HG02623 (cell line): Measurements from ENCODE around the gene SST.
"Not testable (repeated sequence)": the region's sequence is repeated elsewhere in the genome, so short reads cannot be mapped to it uniquely, and the experiment has no call there.

Experiments
- ATAC-seq: cut with Tn5 transposase; IDR thresholded peaks from one replicate; pipeline ENCODE4 v1.9.1; 2021; ENCODE audit warnings: moderate library complexity; ENCODE audit not compliant: unreplicated experiment

The SST gene

DNA sequence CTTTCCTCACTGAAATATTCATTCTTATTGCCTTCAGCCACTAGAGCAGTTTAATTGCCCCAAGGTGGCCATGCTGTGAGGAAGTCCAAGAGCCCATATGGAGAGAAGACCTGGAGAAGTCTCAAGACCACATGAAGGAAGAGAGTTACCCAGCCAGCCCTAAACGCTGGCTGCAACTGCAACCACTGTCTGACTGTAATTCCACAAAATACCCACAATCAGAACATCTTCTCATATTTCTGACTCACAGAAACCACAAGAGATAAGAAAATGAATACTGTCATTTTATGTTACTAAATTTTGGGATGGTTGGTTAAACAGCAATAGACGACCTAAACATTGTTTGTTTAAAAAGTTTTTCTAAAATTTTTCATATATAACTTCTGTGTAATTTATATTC lies 14.7 kb upstream of the SST start:
- ATAC-seq = no peak

DNA sequence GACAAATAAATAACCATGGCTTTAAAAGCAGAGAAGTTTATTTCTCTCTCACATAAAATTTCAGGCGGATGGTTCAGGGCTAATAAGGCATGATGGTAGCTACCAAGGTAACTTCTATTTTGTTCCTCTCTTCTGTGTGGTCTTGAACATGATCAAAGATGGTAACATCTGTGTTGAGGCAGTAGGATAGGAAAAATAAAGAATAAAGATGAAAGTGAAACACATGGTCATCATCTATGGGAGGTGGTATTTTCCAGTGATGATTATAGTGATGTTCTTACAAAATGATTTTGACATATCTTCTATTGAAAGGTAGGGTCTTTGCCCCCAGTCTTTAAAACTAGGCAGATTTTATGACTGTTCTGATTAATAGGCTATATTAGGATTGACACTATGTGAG lies 14.2 kb upstream of the SST start:
- ATAC-seq = no peak

DNA sequence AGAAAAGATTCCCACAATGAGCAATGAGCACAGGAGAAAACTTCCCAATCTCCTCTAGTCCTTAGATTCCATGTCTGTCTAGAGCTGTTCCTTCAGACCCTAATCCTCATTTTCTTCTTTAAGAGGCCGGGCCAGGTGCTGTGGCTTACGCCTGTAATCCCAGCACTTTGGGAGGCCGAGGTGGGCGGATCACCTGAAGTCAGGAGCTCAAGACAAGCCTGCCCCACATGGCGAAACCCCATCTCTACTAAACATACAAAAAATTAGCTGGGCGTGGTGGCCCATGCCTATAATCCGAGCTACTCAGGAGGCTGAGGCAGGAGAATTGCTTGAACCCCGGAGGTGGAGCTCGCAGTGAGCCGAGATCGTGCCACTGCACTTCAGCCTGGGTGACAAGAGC lies 11.6 kb upstream of the SST start:
- ATAC-seq = not testable (repeated sequence)

DNA sequence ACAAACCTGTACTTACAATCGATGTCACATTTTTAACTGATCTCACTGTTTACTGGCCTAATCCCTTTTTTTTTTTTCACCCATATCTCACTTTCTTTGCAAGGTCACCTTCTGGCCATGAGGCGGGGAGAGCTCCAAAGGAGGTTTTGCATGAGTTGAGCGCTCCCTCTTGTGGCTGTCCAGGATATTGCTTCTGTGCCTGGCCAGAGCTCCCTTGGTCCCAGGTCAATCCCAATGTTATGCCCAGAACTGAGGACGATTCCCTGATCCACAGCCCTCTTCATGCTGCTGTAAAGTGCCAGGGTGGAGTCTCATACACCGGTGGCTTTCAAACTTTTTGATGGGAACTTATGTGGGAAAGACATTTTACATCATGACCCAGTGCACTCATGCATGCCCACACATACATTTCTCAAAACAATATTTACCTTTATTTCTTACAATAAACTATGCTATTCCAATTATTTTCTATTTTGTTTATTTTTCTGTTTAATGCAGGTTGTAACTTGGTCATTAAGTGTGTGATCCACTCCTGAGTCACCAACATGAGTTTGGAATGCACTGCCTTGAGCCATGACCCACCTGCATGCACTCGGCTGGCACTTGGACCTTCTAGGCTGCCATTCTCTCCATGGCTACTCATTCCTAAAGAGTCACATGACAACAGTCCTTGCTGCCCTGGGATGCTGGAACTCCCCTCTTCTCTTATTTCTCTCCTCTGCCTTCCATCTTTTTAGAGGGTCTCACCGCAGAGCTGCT lies 9.6 kb upstream of the SST start:
- ATAC-seq = peak; percentile 57

DNA sequence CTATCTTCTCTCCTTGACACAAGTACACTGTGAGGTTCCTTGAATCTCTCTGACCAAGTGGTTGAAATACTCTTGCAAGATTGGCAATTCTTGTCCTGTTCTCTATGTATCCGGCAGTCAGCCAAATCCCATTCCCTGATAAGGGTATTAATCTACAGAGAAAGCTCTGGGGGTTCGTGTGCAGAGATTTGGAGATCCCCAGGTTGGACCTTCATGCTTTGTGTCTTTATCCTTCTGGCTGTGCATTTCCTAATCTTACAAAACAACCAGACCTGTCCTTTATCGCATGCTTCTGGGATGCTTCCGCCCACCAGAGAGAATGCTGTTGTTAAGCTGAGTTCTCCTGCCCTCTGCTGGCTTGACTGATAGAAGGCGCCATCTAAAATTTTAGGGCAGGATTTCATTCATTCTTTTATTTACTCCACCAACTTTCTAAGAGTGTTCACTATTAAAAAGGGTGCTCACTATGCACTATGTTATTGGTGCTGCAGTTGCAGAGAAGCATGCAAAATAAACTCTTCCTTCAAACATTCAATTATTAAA lies 8.6 kb upstream of the SST start:
- ATAC-seq = no peak

DNA sequence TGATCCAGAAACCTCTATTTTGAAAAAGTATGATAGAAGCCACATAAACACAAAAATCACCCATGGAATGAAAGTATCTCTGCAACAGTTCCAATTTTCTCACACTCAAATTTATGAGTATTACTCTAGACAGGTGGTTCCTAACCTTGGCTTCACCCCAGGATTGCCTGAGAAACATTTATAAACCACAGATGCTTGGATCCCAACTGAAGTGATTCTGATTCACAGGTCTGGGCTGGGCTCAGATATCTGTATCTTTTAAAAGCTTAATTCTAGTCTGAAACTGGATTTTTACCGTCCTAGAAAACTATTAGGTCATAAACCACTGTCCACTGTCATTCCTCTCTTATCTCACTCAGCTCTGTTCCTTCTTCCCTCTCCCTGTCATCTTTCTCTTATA lies 7.4 kb upstream of the SST start:
- ATAC-seq = no peak

DNA sequence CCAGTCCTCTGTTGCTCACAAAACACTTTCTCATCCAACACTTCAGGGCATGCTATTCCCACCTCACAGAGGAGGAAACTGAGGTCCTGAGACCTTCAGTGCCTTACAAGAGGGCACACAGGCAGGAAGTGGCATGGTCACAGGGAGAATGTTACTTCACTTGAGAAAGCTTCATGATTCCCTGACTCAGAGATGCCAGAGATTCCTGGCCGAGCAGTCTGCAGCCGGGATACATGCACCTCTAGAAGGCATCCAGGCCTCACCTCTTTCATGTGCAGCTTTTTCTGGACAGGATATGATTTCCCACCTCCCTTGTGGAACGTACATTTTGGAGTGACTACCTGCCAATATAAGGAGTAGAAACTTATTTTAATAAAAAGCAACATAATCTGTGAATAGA lies 2.8 kb upstream of the SST start:
- no peak for ATAC-seq

DNA sequence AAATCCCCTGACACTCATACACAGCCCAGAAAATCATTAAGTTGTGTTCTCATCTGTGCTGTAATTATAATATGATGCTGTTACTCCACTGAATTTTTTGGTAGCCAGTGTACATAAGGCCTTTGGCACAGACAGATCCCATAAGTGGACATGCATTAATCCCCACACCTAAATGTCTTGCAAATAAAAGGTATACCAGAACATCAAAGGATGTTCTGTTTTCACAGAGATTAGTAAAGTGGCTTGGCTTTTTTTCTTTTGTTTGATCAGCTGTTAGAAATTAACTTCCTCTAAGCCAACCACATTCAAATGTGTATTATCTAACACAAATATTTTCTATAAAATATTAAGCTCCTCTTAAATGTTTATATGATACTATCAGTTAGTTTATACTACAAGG lies 2.7 kb downstream of the SST start:
- ATAC-seq = no peak

DNA sequence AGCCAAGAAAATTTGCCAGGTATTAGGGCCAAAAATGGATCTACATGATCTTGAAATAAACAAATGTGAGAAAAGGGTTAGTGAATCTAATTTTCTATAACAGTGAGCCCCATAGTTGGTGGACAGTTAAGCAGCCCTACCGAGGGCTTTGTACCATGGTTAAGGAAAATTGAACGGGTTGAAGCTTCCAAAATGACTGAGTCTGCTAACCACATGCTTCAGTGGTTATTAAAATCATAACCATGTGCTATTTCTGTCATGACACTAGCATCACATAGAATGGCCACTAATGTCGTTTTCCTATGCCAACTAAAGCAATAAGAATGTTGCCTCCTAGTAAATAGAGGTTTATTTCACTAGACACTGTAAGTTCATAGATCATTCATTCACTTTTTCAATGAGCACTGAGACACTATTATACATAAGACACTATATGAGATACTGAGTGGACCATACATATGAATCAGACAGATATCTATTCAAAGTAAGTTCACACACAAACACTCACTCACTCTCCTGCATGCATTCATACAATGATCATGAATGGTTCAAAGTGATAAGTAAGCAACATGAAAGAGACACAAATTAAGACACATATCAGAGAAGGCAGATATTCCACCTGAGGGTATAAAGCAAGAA lies 4.3 kb downstream of the SST start:
- ATAC-seq = no peak

DNA sequence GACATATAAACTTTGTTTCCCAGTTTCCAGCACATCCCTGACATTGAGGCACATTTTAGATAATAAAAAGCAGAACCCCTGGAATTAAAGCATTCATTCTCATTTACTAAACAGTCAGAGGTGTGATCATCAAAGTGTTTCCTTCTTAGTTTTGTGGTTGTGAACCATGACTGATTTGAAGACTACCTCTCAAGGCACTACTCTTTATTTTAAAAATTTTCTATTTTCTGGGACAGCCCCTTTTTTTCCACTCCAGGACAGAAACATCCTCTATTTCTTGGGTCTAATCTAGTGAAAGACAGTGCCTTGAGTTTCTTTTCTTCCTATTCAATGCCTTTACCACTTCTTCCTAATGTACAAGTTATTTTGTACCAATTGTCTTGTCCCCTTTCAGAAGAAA lies 5.2 kb downstream of the SST start:
- no peak for ATAC-seq

DNA sequence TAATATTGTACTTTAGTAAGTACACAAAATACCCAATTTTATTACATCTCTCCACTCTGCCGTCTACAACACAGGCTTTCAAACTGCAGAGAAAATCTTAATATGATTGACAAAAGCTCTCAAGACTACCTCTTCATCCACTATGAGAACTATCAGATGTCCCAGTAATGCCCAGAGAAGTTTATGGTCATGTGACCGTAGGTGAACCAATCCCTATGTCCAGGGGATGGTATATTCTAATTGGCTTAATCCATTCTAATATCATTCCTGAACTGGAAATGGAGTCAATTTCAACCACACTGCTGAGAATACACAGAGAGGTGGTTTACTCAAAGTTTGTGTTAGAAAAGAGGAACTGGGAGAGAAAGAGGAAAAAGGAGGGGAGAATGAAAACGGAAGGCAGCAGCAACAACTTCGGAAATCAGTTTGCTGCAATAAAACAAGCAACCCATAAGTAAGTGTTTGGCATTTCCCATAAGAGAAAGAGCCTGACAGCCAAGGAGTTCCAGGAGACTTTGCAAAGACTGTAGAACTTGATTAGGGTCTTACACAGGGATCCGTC lies 7.3 kb downstream of the SST start:
- ATAC-seq = no peak

DNA sequence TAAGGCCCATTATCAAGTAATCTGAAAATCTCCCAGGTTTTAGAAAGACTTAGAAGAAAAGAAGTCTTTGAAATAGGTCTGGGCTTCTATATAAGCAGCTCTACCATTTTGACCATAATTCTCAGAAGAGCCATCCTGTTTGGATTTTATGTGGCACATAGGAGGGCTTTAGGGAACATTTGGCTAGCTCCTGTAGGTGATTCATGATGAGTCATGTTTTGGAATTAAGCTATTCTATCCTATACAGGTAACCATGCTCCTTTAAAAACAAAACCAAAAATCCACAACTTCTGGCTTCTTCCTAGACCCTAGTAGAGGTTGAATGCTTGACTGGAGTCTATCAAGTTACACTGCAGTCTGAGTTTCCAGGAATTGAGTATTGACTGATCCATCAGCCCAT lies 8.9 kb downstream of the SST start:
- ATAC-seq = no peak

DNA sequence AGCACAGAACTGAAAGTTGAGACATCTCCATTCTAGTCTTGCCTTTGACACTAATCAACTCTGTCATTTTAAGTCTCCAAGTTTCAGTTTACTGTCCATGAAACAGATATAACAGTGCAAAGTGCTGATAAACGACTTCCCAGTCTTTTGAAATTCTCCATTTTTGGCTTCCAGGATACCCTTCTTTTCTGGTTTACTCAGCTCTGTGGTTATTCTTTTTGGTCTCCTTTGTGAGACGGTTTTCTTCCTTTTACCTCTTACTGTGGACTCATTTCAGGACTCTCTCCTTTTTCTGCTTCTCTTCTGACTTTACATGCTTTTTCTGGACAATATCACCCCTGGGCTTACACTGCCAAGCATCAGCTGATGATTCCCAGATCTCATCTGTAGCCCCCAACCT lies 18.9 kb downstream of the SST start:
- no peak for ATAC-seq

DNA sequence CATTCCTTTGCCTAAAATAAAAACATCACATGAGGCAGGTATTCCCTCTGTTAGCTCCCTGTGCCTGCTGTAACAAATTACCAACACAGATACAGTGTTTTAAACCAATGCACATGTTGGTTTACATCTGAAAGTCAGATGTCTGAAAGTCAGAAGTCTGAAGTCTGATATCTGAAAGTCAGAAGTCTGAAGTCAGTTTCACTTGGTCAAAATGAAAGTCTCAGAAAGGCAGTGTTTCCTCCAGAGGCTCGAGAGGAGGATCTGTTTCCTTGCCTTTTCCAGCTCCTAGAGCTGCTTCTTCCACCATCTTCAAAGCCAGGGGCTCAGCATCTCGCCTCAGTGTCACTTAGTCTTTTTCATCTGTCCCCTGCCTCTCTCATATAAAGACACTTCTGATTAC lies 22.0 kb downstream of the SST start:
- peak; percentile 80 for ATAC-seq

DNA sequence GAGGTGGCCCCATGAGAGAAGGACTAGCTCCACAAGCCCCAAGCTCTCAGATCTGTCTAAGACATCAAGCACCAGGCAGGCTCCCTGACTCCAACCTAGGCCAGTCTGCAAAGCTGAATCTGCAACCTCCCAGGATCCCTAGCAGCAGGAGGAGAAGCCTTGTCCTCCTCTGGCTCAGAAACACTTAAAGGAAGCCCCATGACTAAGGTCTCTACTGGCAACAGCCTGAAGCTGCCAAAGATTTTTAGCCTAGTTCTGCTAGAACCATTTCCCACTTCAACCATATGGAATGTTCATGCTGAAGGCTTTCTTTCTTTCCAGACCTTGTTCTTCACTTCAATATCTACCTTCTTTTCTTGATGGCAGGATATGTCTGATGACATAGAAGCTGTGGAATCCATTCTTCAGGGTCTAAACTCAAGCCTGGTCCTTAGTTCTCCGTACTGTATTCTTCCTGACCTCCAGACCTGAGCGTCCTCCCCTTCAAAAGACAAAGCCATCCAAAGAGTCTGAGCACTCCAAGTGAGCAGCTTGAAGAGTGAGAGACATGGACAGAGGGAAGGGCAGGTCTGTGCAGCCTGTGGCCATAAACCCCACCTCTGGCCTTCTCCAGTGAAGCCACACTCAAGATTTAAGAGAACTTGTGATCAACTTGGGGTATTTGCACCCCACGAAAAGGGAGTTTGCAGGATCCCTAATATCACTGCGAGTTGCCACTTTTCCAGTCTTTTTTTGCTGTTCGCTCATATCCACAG lies 23.1 kb downstream of the SST start:
- no peak for ATAC-seq

DNA sequence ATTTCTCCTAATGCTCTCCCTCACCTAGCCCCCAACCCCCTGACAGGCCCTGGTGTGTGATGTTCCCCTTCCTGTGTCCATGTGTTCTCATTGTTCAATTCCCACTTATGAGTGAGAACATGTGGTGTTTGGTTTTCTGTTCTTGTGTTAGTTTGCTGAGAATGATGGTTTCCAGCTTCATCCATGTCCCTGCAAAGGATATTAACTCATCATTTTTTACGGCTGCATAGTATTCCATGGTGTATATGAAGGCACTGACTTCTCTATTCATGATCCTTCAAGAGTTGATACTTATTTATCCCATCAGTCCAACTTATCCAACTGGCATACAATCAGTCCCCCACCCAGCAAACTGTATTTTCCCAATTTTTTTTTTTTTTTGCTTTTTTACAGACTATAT lies 24.8 kb downstream of the SST start:
- not testable (repeated sequence) for ATAC-seq

DNA sequence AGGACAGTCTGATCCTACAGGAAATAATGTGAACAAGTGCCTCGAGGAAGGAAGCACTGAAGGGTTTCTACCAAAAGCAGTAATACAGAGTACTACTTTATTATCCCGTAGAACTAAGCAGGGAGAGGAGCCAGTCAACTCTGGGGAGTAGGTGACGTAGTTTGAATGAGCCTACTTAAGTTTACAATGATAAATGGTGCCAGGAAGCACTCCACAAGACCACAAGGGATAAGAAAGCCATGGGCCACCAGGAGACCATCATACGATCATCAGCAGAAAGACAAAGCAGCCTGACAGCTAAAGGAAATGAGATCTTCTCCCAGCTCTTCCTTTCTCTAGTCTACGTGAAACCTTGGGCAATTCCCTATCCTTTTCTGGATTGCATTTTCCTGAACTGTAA lies 27.3 kb downstream of the SST start:
- ATAC-seq = no peak

DNA sequence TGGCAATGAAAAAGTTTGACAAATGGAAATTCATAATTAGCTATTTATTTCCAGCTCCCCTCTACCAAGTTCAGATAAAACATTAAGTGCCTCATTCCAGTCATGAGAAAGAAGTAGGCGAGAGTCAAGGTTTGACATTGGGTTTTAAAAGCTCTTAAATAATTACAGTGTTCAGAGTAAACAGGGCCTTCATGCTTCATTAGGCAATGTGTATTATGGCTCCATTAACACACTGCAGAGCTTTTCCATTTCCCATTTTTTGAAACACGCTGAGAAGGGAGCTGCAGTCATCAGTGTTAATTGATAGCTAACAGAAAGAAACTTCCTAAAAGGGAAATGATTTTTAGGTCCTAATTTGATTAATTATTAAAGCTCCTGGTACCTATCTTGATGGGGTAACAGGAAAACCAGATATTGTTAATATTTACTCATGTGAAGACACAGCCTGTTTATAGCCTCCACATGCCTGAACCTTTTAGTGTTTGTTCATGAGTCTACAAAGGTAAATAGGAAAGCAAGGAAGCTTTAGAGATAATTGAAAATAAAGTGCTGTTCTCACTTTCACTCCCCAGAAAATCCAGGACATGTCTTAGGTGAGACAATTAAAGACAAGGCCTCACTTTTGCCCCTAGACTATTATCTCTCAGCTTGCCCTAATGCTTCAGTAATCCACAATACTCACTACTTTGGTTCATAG lies 28.7 kb downstream of the SST start:
- ATAC-seq = no peak

DNA sequence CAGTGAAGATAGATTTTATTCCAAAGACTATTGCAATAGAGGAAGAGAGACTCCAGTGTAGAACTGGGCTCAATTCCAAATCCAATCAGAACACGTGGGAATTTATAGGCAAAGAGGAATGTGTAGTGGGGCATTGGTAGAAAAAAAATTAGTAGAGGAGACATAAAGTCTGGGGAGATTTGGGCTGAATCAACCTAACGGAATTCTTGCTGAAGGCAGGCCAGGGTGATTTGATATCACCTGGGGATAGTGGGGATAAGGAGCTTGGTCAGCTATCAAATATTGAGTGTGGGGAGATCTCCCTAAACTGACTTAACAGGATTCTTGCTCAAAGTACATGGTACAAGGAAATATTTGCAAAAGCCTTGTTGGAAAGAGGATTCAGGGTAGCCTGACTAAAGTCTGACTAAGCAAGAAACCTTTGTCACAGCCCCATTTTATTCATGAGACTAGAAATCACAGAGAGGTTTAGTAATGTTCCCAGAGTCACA lies 29.6 kb downstream of the SST start:
- ATAC-seq = no peak

DNA sequence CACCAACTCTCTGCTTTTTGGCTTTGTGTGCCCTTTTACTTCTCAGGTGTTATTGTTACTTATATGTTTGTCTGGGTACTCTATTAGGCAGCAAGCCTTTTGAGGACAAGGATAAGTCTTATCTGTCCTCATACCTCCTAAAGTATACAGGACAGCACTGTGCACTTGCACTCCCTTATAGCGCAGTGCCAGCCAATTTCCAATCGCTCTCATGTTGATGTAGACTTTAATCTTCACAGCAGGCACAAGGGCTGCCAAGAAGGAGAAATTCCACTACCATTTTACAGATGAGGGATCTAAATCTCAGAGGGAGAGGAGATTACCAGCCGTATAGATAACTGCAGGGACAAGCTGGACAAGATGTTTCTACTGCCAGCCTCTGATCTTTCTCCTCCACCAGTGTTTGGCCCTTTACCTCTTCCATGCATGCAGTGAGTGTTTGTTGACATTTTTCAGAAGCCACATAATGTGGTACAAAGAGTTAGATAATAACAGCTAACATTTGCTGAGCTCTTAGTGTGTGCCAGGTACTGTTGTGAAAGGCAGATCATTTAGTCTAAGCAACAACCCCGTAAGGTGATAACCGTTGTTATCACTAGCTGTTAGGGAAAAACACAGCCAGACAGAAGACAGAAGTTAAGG lies 30.1 kb downstream of the SST start:
- no peak for ATAC-seq
